Forelimb muscle (tissue), 1 donor: ENCODE measurements around the gene ADGRD1. TPM values are rescaled to one million over a fixed set of nuclear protein-coding genes. Genes with fewer than 3 reads are reported as not detected.
"Not testable (repeated sequence)": the region's sequence is repeated elsewhere in the genome, so short reads cannot be mapped to it uniquely, and the experiment has no call there.

ENCODE experiments used
- DNase-seq: peaks from one replicate; pipeline ENCODE4 v3.0.0-alpha.2; 2013; ENCODE audit warnings: low read depth
- polyA plus RNA-seq: library from polyadenylated mRNA; unstranded; fragments of 120-200 nt; gene quantifications from one replicate; pipeline ENCODE4 v1.2.1, GENCODE V29; 2013; ENCODE audit not compliant: insufficient read length

Gene ADGRD1
- polyA plus RNA-seq, result 9.5 TPM

GRCh38 chr12:130953771-130954543 is at the start of gene ADGRD1:
Gene ADGRD1 (plus strand): TSS chr12:130953907. CDS start chr12:130954466, 559 bp downstream.
- peak; percentile 61 for DNase-seq

- DNase-seq, result no peak
These were observed 49.6 kb upstream of the ADGRD1 start for GRCh38 chr12:130904064-130904463.

GRCh38 chr12:130904936-130905455 is 48.7 kb upstream of the ADGRD1 start:
- not testable (repeated sequence) for DNase-seq

- no peak for DNase-seq
These were observed 44.6 kb upstream of the ADGRD1 start for GRCh38 chr12:130909111-130909510.

GRCh38 chr12:130911193-130911592 is 42.5 kb upstream of the ADGRD1 start:
- no peak for DNase-seq

GRCh38 chr12:130911933-130912332 is 41.8 kb upstream of the ADGRD1 start:
- DNase-seq, result no peak

GRCh38 chr12:130916241-130916911 is 37.3 kb upstream of the ADGRD1 start:
- no peak for DNase-seq

- DNase-seq, result no peak
These were observed 36.1 kb upstream of the ADGRD1 start for GRCh38 chr12:130917607-130918006.

GRCh38 chr12:130919086-130919485 is 34.6 kb upstream of the ADGRD1 start:
- no peak for DNase-seq

GRCh38 chr12:130920119-130920703 is 33.5 kb upstream of the ADGRD1 start:
- DNase-seq, result no peak

- no peak for DNase-seq
These were observed 32.9 kb upstream of the ADGRD1 start for GRCh38 chr12:130920723-130921381.

GRCh38 chr12:130922511-130922953 is 31.2 kb upstream of the ADGRD1 start:
- no peak for DNase-seq

GRCh38 chr12:130924966-130925665 is 28.6 kb upstream of the ADGRD1 start:
- no peak for DNase-seq

GRCh38 chr12:130925666-130926015 is 28.1 kb upstream of the ADGRD1 start:
- DNase-seq, result no peak

GRCh38 chr12:130929363-130929762 is 24.3 kb upstream of the ADGRD1 start:
- no peak for DNase-seq

- no peak for DNase-seq
These were observed 21.4 kb upstream of the ADGRD1 start for GRCh38 chr12:130932061-130932930.

- DNase-seq, result no peak
These were observed 20.3 kb upstream of the ADGRD1 start for GRCh38 chr12:130933269-130933995.

- DNase-seq, result no peak
These were observed 19.0 kb upstream of the ADGRD1 start for GRCh38 chr12:130934753-130935152.

GRCh38 chr12:130936561-130936960 is 17.1 kb upstream of the ADGRD1 start:
- no peak for DNase-seq

GRCh38 chr12:130937063-130937462 is 16.6 kb upstream of the ADGRD1 start:
- no peak for DNase-seq
